Small intestine (tissue), 7 donors: ENCODE measurements around the gene ASRGL1. TPM values are rescaled to one million over a fixed set of nuclear protein-coding genes. Genes with fewer than 3 reads are reported as not detected.

ENCODE experiments used
- DNase-seq, 2 donors: peaks; one replicate each; pipeline versions ENCODE4 v3.0.0 to v3.0.0-alpha.2; 2013
- FAIRE-seq: peaks from 2 replicates; lab custom pipeline; 2012; peaks lifted over from hg19 to GRCh38; lab: Jason Lieb, UNC
- H3K27ac ChIP-seq, 3 donors: one replicate each; pipeline ENCODE4 v1.5.1; 2013; ENCODE audit warnings: low read length in 2 of 3, mild to moderate bottlenecking in 2 of 3, control low read depth in 1 of 3, inconsistent platforms in 1 of 3, low read depth in 1 of 3, moderate library complexity in 1 of 3
- H3K27me3 ChIP-seq, 3 donors: one replicate each; pipeline ENCODE4 v1.6.1; 2013; ENCODE audit warnings: low read length in 3 of 3, inconsistent platforms in 1 of 3; ENCODE audit not compliant: control insufficient read depth in 3 of 3, insufficient read depth in 3 of 3
- H3K36me3 ChIP-seq, 3 donors: one replicate each; pipeline ENCODE4 v1.6.1; 2013; ENCODE audit warnings: low read length in 3 of 3, inconsistent platforms in 1 of 3, low read depth in 1 of 3, mild to moderate bottlenecking in 1 of 3, moderate library complexity in 1 of 3; ENCODE audit not compliant: control insufficient read depth in 3 of 3, insufficient read depth in 2 of 3
- H3K4me1 ChIP-seq, 3 donors: one replicate each; pipeline ENCODE4 v1.6.1; 2013; ENCODE audit warnings: low read length in 2 of 3, inconsistent platforms in 1 of 3, low read depth in 1 of 3, mild to moderate bottlenecking in 1 of 3, moderate library complexity in 1 of 3; ENCODE audit not compliant: control insufficient read depth in 3 of 3, insufficient read depth in 2 of 3
- H3K4me3 ChIP-seq, 3 donors: one replicate each; pipeline ENCODE4 v1.5.1; 2013; ENCODE audit warnings: low read length in 3 of 3, control low read depth in 1 of 3, inconsistent platforms in 1 of 3, low read depth in 1 of 3, mild to moderate bottlenecking in 1 of 3, moderate library complexity in 1 of 3
- H3K9me3 ChIP-seq, 2 donors: one replicate each; pipeline ENCODE4 v1.6.1; 2013; ENCODE audit warnings: low read depth in 1 of 2, low read length in 1 of 2; ENCODE audit not compliant: control insufficient read depth in 2 of 2, insufficient read depth in 1 of 2
- WGBS, 3 donors: extraction: QIAGEN DNeasy Blood & Tissue Kit; methylation state at CpG; one replicate each; pipeline ENCODE4 v1.1.7; 2013; 5-methylcytosine and 5-hydroxymethylcytosine counted together
- polyA plus RNA-seq, 4 donors: library from polyadenylated mRNA; stranded (reverse) in 3 of 4; unstranded in 1 of 4; fragments of 200-250 nt in 3 of 4; fragments of 120-200 nt in 1 of 4; gene quantifications; one replicate each; pipeline versions ENCODE4 v1.2.1 to v1.2.3, GENCODE V29; 2013
- donor health status: healthy with polysubstance abuse.
- donor health status: control.
- donor health status: control.
- donor health status: Bipolar disorder and iron deficiency.
- donor health status: healthy.

Gene ASRGL1
- polyA plus RNA-seq, 4 donors: 3.6 to 19.4 (median 5.5) TPM

- no peak for DNase-seq
- no peaks in the 10 kb centered on the region for H3K27me3 ChIP-seq
- WGBS, 3 donors: 72 to 90% (median 89%) methylated on average over 3 of the region's 3 CpGs
- peak overlapping the region in 1 of 3 donors; percentile 11 for H3K27ac ChIP-seq
- no peaks in the 10 kb centered on the region for H3K9me3 ChIP-seq
- H3K36me3 ChIP-seq: no peaks in the 10 kb centered on the region
- no peak overlapping the region for H3K4me3 ChIP-seq
- peaks cover 5 to 52% (median 7%) of the 10 kb centered on the region in 3 donors for H3K4me1 ChIP-seq
- FAIRE-seq: no peak
Observed at GRCh38 chr11:62430425-62430824, 93.2 kb downstream of the ASRGL1 start.

- Histone ChIP-seq H3K27me3 (no peaks in the 10 kb centered on the region), H3K4me1 (peaks cover 6 to 52% (median 9%) of the 10 kb centered on the region in 3 donors), H3K36me3 (no peaks in the 10 kb centered on the region), H3K9me3 (no peaks in the 10 kb centered on the region), H3K27ac (peak overlapping the region in 2 of 3 donors; percentile 11 to 47), H3K4me3 (no peak overlapping the region)
- DNase-seq: no peak
- no peak for FAIRE-seq
- 60 to 78% (median 69%) methylated on average over 11 of the region's 11 CpGs for WGBS, 3 donors
Observed at GRCh38 chr11:62431171-62431901, 94.1 kb downstream of the ASRGL1 start.

- peak overlapping the region in 1 of 3 donors; percentile 21 for H3K27ac ChIP-seq
- FAIRE-seq (no peak), DNase-seq (peak; percentile 63 to 77)
- 22 to 59% (median 27%) methylated on average over 8 to 9 of the region's 9 CpGs for WGBS, 3 donors
- H3K4me3 ChIP-seq: no peak overlapping the region
- H3K9me3 ChIP-seq: no peaks in the 10 kb centered on the region
- H3K27me3 ChIP-seq: no peaks in the 10 kb centered on the region
- H3K4me1 ChIP-seq: peaks cover 2 to 41% (median 9%) of the 10 kb centered on the region in 3 donors
- no peaks in the 10 kb centered on the region for H3K36me3 ChIP-seq
Observed at GRCh38 chr11:62432695-62433094, 95.4 kb downstream of the ASRGL1 start.

GRCh38 chr11:62433141-62433903 is 96.1 kb downstream of the ASRGL1 start:
- 18 to 41% (median 33%) methylated on average over 16 of the region's 16 CpGs for WGBS, 3 donors
- H3K9me3 ChIP-seq: no peaks in the 10 kb centered on the region
- no peaks in the 10 kb centered on the region for H3K27me3 ChIP-seq
- H3K36me3 ChIP-seq: no peaks in the 10 kb centered on the region
- H3K27ac ChIP-seq: peak overlapping the region in 1 of 3 donors; percentile 21
- peaks cover 4 to 46% (median 9%) of the 10 kb centered on the region in 3 donors for H3K4me1 ChIP-seq
- FAIRE-seq: no peak
- DNase-seq: no peak
- no peak overlapping the region for H3K4me3 ChIP-seq

GRCh38 chr11:62433904-62434276 is 96.6 kb downstream of the ASRGL1 start:
- Histone ChIP-seq H3K9me3 (no peaks in the 10 kb centered on the region), H3K4me1 (peaks cover 4 to 46% (median 9%) of the 10 kb centered on the region in 3 donors), H3K27ac (peak overlapping the region in 1 of 3 donors; percentile 70), H3K27me3 (no peaks in the 10 kb centered on the region), H3K4me3 (no peak overlapping the region), H3K36me3 (no peaks in the 10 kb centered on the region)
- 42 to 52% (median 51%) methylated on average over 6 of the region's 6 CpGs for WGBS, 3 donors
- DNase-seq: no peak
- no peak for FAIRE-seq

- Histone ChIP-seq H3K27me3 (no peaks in the 10 kb centered on the region), H3K9me3 (no peaks in the 10 kb centered on the region), H3K4me1 (peaks cover 4 to 52% (median 9%) of the 10 kb centered on the region in 3 donors), H3K4me3 (no peak overlapping the region), H3K36me3 (no peaks in the 10 kb centered on the region), H3K27ac (peak overlapping the region in 2 of 3 donors; percentile 3 to 29)
- DNase-seq (peak in 1 of 2 donors; percentile 40), FAIRE-seq (no peak)
- 57 to 66% (median 63%) methylated on average over 5 of the region's 5 CpGs for WGBS, 3 donors
Observed at GRCh38 chr11:62435846-62436660, 98.8 kb downstream of the ASRGL1 start.

- Histone ChIP-seq H3K27ac (peak overlapping the region in 1 of 3 donors; percentile 70), H3K4me1 (peaks cover 4 to 41% (median 9%) of the 10 kb centered on the region in 3 donors), H3K36me3 (no peaks in the 10 kb centered on the region), H3K27me3 (no peaks in the 10 kb centered on the region), H3K4me3 (no peak overlapping the region), H3K9me3 (no peaks in the 10 kb centered on the region)
- no peak for FAIRE-seq
- no peak for DNase-seq
- WGBS, 3 donors: 79 to 93% (median 90%) methylated on average over 1 of the region's 1 CpG
Observed at GRCh38 chr11:62437616-62438015, 100.4 kb downstream of the ASRGL1 start.

GRCh38 chr11:62438641-62439040 is 101.4 kb downstream of the ASRGL1 start:
- WGBS, 3 donors: 19 to 58% (median 33%) methylated on average over 4 of the region's 4 CpGs
- H3K4me3 ChIP-seq: no peak overlapping the region
- DNase-seq: peak; percentile 83 to 85

More at GRCh38 chr11:62438641-62439040, 101.4 kb downstream of the ASRGL1 start:
- no peak for FAIRE-seq
- Histone ChIP-seq H3K9me3 (no peaks in the 10 kb centered on the region), H3K36me3 (no peaks in the 10 kb centered on the region), H3K4me1 (peaks cover 2 to 35% (median 4%) of the 10 kb centered on the region in 3 donors), H3K27me3 (no peaks in the 10 kb centered on the region), H3K27ac (peak overlapping the region in 1 of 3 donors; percentile 70)
